T-cell (primary cell): ENCODE results near the gene GRID2. TPM values are rescaled to one million over a fixed set of nuclear protein-coding genes. Genes with fewer than 3 reads are reported as not detected.

Experiments used
- ATAC-seq, 4 experiments: fragments of 200-7000 bp in 3 of 4; fragments of 150-1000 bp in 1 of 4; cut with Tn5 transposase; replicated peaks in 1 of 4; 1 replicate in 3 of 4; 2 replicates in 1 of 4; pipeline ENCODE4 v1.10.0; 2021; ENCODE audit warnings: moderate library complexity in 3 of 4, mild to moderate bottlenecking in 2 of 4, moderate number of reproducible peaks in 1 of 4
- CTCF ChIA-PET, 2 donors: fragments of 300-600 bp; sonication (Branson Sonifier 250); formaldehyde crosslinking; loops; one replicate each; lab custom pipeline; 2022; ENCODE audit warnings: antibody characterized with exemption in 2 of 2; lab: Charles Lee
- POLR2A ChIA-PET, 2 donors: fragments of 300-600 bp; sonication (Branson Sonifier 250); formaldehyde crosslinking; loops; one replicate each; lab custom pipeline; 2022; ENCODE audit warnings: antibody characterized with exemption in 2 of 2; lab: Charles Lee
- DNase-seq, 35 experiments: peaks; one replicate each; pipeline versions ENCODE4 v3.0.0 to v3.0.0-alpha.2; 2013 to 2023
- H3K27ac ChIP-seq: one replicate; pipeline ENCODE4 v1.5.1; 2013; ENCODE audit warnings: low read length
- H3K27me3 ChIP-seq, 2 experiments: replicated peaks in 1 of 2; 1 replicate in 1 of 2; 2 replicates in 1 of 2; pipeline versions ENCODE4 v1.6.1 to v1.7.0; 2013; ENCODE audit warnings: low read length in 1 of 2, mixed read lengths in 1 of 2; ENCODE audit not compliant: control insufficient read depth in 2 of 2, insufficient read depth in 2 of 2; ENCODE audit errors: extremely low read depth in 1 of 2
- H3K36me3 ChIP-seq, 2 donors: 1 replicate in 1 of 2; 2 replicates in 1 of 2; pipeline versions ENCODE4 v1.6.1 to v1.7.0; 2013; ENCODE audit warnings: low read length in 1 of 2; ENCODE audit not compliant: control insufficient read depth in 2 of 2, insufficient read depth in 1 of 2; ENCODE audit errors: extremely low read depth in 1 of 2
- H3K4me1 ChIP-seq, 2 experiments: 1 replicate in 1 of 2; 2 replicates in 1 of 2; pipeline versions ENCODE4 v1.6.1 to v1.7.0; 2013; ENCODE audit warnings: low read length in 2 of 2, mixed read lengths in 1 of 2; ENCODE audit not compliant: insufficient read depth in 2 of 2, control insufficient read depth in 1 of 2; ENCODE audit errors: extremely low read depth in 1 of 2
- H3K4me3 ChIP-seq, 2 donors: 1 replicate in 1 of 2; 2 replicates in 1 of 2; pipeline versions ENCODE4 v1.5.1 to v1.7.0; 2013; ENCODE audit warnings: mild to moderate bottlenecking in 2 of 2, low read length in 1 of 2, moderate library complexity in 1 of 2; ENCODE audit not compliant: control insufficient read depth in 1 of 2; ENCODE audit errors: extremely low read depth in 1 of 2
- H3K9me3 ChIP-seq: 2 replicates; pipeline ENCODE4 v1.7.0; 2013
- H3K27ac Mint-ChIP-seq, 2 donors: one replicate each; pipeline ENCODE4 v1.8.0; 2020 to 2021; ENCODE audit warnings: mild to moderate bottlenecking in 2 of 2, mixed read lengths in 2 of 2
- H3K27me3 Mint-ChIP-seq, 2 donors: one replicate each; pipeline ENCODE4 v1.8.0; 2021 to 2022; ENCODE audit warnings: mixed read lengths in 2 of 2
- H3K36me3 Mint-ChIP-seq: one replicate; pipeline ENCODE4 v1.8.0; 2021; ENCODE audit warnings: mixed read lengths
- H3K4me1 Mint-ChIP-seq, 3 donors: one replicate each; pipeline ENCODE4 v1.8.0; 2020 to 2022; ENCODE audit warnings: mixed read lengths in 3 of 3, mild to moderate bottlenecking in 1 of 3
- H3K4me3 Mint-ChIP-seq, 3 donors: one replicate each; pipeline ENCODE4 v1.8.0; 2020 to 2022; ENCODE audit warnings: mild to moderate bottlenecking in 3 of 3, mixed read lengths in 3 of 3, moderate library complexity in 3 of 3
- H3K9me3 Mint-ChIP-seq, 3 donors: one replicate each; pipeline ENCODE4 v1.8.0; 2020 to 2022; ENCODE audit warnings: mixed read lengths in 3 of 3
- WGBS: methylation state at CpG from one replicate; pipeline ENCODE4 v1.1.5; 2013; ENCODE audit warnings: missing lambda C conversion rate; ENCODE audit not compliant: insufficient coverage; 5-methylcytosine and 5-hydroxymethylcytosine counted together
- total RNA-seq, 35 experiments: library from RNA in 6 of 35; stranded (reverse) in 6 of 35; fragments of 120-200 nt in 1 of 35; gene quantifications; one replicate each; pipeline versions ENCODE4 v1.2.1 to v1.2.4 and lab custom pipeline; 2013 to 2026

GRID2 gene
- total RNA-seq, 5 donors from 2014 or later (not counting 1 experiment from before 2014, with no cell fraction given): 0.13 to 0.18 TPM; not detected in 3

GRCh38 chr4:93448691-93449293, 1145.0 kb downstream of the GRID2 start:
- Mint-ChIP-seq H3K27me3 (no peaks in the 10 kb centered on the region), H3K4me1 (no peaks in the 10 kb centered on the region), H3K27ac (no peak overlapping the region), H3K9me3 (peaks cover 0 to 9% (median 4%) of the 10 kb centered on the region in 3 donors), H3K4me3 (no peak overlapping the region), H3K36me3 (no peaks in the 10 kb centered on the region)
- Histone ChIP-seq H3K4me3 (no peak overlapping the region), H3K36me3 (no peaks in the 10 kb centered on the region), H3K9me3 (no peaks in the 10 kb centered on the region), H3K27me3 (no peaks in the 10 kb centered on the region), H3K27ac (no peak overlapping the region), H3K4me1 (no peaks in the 10 kb centered on the region)
- ChIA-PET CTCF (interaction anchor here in 1 of 2 donors (0.6 kb wide), 1 partner anchor 181 kb away, joined by 3 read pairs; no protein-coding TSS in a partner anchor), POLR2A (no interaction called here)
- no peak for ATAC-seq
- WGBS: no CpG with 5 or more reads among the region's 1 CpG
- DNase-seq: no peak

DNA sequence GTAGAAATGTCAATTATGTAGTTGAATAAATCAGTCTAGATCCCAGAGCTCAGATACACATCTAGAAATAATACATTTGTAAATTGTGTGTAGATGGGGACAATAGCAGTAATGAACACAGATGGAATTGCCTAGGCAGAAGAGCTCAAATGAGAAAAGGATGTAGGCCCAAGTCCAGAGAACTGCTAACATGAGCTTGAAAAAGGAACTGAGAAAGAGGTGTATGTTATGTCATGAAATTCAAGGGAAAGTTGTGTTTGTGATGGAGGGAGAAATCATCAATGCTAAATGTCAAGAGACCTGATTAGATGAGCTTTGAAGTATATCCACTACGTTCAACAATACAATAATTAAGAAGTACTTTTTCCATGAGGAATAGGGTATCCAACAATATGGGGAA, 1148.2 kb downstream of the GRID2 start:
- no peak overlapping the region for H3K4me3 Mint-ChIP-seq
- no peak overlapping the region for H3K27ac ChIP-seq
- H3K9me3 ChIP-seq: no peaks in the 10 kb centered on the region
- H3K27me3 Mint-ChIP-seq: no peaks in the 10 kb centered on the region
- peaks cover under 1 to 1% (median under 1%) of the 10 kb centered on the region in 3 donors for H3K9me3 Mint-ChIP-seq
- no peaks in the 10 kb centered on the region for H3K4me1 Mint-ChIP-seq
- no peak for ATAC-seq
- ChIA-PET POLR2A (no interaction called here), CTCF (no interaction called here)
- H3K27ac Mint-ChIP-seq: no peak overlapping the region
- H3K36me3 ChIP-seq: no peaks in the 10 kb centered on the region
- H3K4me3 ChIP-seq: no peak overlapping the region
- WGBS: no CpG with 5 or more reads among the region's 1 CpG
- H3K36me3 Mint-ChIP-seq: no peaks in the 10 kb centered on the region
- no peak for DNase-seq
- H3K4me1 ChIP-seq: no peaks in the 10 kb centered on the region
- no peaks in the 10 kb centered on the region for H3K27me3 ChIP-seq

DNA sequence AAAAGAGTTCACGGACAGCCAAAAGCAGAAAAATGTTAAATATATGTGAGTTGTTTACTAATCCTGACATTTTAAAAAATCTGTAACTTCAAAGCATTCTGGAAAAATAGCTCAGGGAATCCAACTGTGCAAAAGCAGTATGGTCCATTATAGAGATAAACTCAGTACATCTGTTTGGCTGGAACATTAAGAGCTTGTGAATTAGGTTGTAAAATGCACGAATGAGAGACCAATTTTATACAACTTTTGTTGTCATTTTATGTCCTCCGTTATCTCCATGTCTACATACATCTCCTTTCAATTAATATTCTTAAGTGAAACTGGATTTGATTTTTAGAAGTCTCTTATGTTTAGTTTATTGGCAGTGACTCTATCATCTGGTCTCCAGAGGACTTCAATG, 1157.8 kb downstream of the GRID2 start:
- H3K36me3 Mint-ChIP-seq: no peaks in the 10 kb centered on the region
- H3K4me3 Mint-ChIP-seq: no peak overlapping the region
- CTCF ChIA-PET: no interaction called here

GRCh38 chr4:93466446-93466845, 1162.7 kb downstream of the GRID2 start:
- Mint-ChIP-seq H3K4me3 (no peak overlapping the region), H3K4me1 (no peaks in the 10 kb centered on the region), H3K27me3 (no peaks in the 10 kb centered on the region), H3K9me3 (peaks cover 0 to 12% (median 2%) of the 10 kb centered on the region in 3 donors), H3K27ac (no peak overlapping the region), H3K36me3 (no peaks in the 10 kb centered on the region)
- Histone ChIP-seq H3K9me3 (no peaks in the 10 kb centered on the region), H3K36me3 (no peaks in the 10 kb centered on the region), H3K27ac (no peak overlapping the region), H3K27me3 (no peaks in the 10 kb centered on the region), H3K4me3 (no peak overlapping the region), H3K4me1 (no peaks in the 10 kb centered on the region)
- WGBS: 80% methylated on average over 1 of the region's 2 CpGs
- DNase-seq: no peak
- no peak for ATAC-seq
- ChIA-PET CTCF (no interaction called here), POLR2A (no interaction called here)

More for the DNA sequence above, 1157.8 kb downstream of the GRID2 start:
- Histone ChIP-seq H3K9me3 (no peaks in the 10 kb centered on the region), H3K27me3 (no peaks in the 10 kb centered on the region), H3K27ac (no peak overlapping the region), H3K4me1 (no peaks in the 10 kb centered on the region), H3K36me3 (no peaks in the 10 kb centered on the region), H3K4me3 (no peak overlapping the region)
- peaks cover 7 to 11% (median 8%) of the 10 kb centered on the region in 3 donors for H3K9me3 Mint-ChIP-seq
- POLR2A ChIA-PET: no interaction called here
- DNase-seq (no peak), ATAC-seq (no peak)
- H3K27me3 Mint-ChIP-seq: no peaks in the 10 kb centered on the region
- no CpG with 5 or more reads among the region's 3 CpGs for WGBS
- no peaks in the 10 kb centered on the region for H3K4me1 Mint-ChIP-seq
- no peak overlapping the region for H3K27ac Mint-ChIP-seq

- CTCF ChIA-PET: no interaction called here
- no peak overlapping the region for H3K4me3 Mint-ChIP-seq
- POLR2A ChIA-PET: no interaction called here
Observed at GRCh38 chr4:93467484-93468155, 1163.9 kb downstream of the GRID2 start.

DNA sequence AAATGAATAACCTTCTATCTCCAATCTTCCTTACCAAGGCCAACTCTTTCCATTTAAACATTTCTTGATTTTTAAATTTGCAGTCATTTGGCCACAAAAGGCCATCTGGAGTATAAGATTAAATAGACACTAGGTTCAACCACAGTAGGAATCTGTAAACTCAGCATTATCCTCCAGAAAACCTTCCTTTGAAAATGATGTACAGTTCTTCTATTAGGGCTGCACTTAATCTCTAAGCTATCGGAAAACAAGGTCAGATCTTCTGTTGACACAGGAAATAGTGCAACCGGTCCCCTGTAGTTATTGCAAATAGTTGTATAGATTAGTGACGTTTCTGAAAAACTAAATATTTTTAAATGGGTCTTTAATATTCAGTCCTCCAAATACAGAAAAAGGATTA, 1165.8 kb downstream of the GRID2 start:
- ChIA-PET POLR2A (no interaction called here), CTCF (no interaction called here)
- Histone ChIP-seq H3K27ac (no peak overlapping the region), H3K9me3 (no peaks in the 10 kb centered on the region), H3K4me1 (no peaks in the 10 kb centered on the region), H3K27me3 (no peaks in the 10 kb centered on the region), H3K36me3 (no peaks in the 10 kb centered on the region), H3K4me3 (no peak overlapping the region)
- Mint-ChIP-seq H3K4me1 (no peaks in the 10 kb centered on the region), H3K27ac (no peak overlapping the region), H3K27me3 (no peaks in the 10 kb centered on the region), H3K36me3 (no peaks in the 10 kb centered on the region), H3K4me3 (no peak overlapping the region), H3K9me3 (peaks cover 0 to 12% (median 2%) of the 10 kb centered on the region in 3 donors)
- ATAC-seq: no peak
- no CpG with 5 or more reads among the region's 3 CpGs for WGBS
- DNase-seq: no peak

More at GRCh38 chr4:93467484-93468155, 1163.9 kb downstream of the GRID2 start:
- H3K4me3 ChIP-seq: no peak overlapping the region
- H3K27ac Mint-ChIP-seq: no peak overlapping the region
- no peaks in the 10 kb centered on the region for H3K36me3 Mint-ChIP-seq
- ATAC-seq: no peak
- no peak for DNase-seq
- peaks cover 0 to 12% (median 2%) of the 10 kb centered on the region in 3 donors for H3K9me3 Mint-ChIP-seq
- H3K4me1 Mint-ChIP-seq: no peaks in the 10 kb centered on the region
- H3K27me3 ChIP-seq: no peaks in the 10 kb centered on the region
- no peak overlapping the region for H3K27ac ChIP-seq
- H3K4me1 ChIP-seq: no peaks in the 10 kb centered on the region
- no peaks in the 10 kb centered on the region for H3K9me3 ChIP-seq
- H3K36me3 ChIP-seq: no peaks in the 10 kb centered on the region
- WGBS: no CpG with 5 or more reads among the region's 1 CpG
- H3K27me3 Mint-ChIP-seq: no peaks in the 10 kb centered on the region
